ENCODE measurements around the gene BPHL. TPM values are rescaled to one million over a fixed set of nuclear protein-coding genes. Genes with fewer than 3 reads are reported as not detected.
"Not testable (repeated sequence)": the region's sequence is repeated elsewhere in the genome, so short reads cannot be mapped to it uniquely, and the experiment has no call there.

Gene BPHL
- 10 to 100 TPM; 11.4 to 45.8 (median 19.6) TPM for total RNA-seq

GRCh38 chr6:3118353-3119039 lies at the start of gene BPHL:
Gene BPHL (plus strand): TSS chr6:3118711. CDS start chr6:3118741, 30 bp downstream.
- H3K4me1 ChIP-seq (replicated peaks in 1 of 2): peaks cover 7 to 14% of the 10 kb centered on the region in 2 donors
- 0 to 2% (median 0%) methylated on average over 1 to 14 of the region's 89 CpGs; no CpG with 5 or more reads in 5 of the 10 experiments for WGBS, 10 experiments
- peak within 1 kb of the TSS; percentile 60 to 94 (median 79) for H3K4me3 ChIP-seq
- in situ Hi-C loops (cut with MboI; ENCODE audit: low pct_unique_long_range_greater_than_20kb in 2 of 9, low sequenced_read_pairs in 9 of 9, unreplicated experiment in 9 of 9): no loop called here
- peak; percentile 86 to 96 (median 92) for ATAC-seq (replicated peaks in 6 of 8)
- H3K27ac ChIP-seq: peak within 1 kb of the TSS; percentile 90 to 93

GRCh38 chr6:3071568-3071967 lies 46.9 kb upstream of the BPHL start:
- ATAC-seq (replicated peaks in 6 of 8): no peak
- Histone ChIP-seq H3K4me3 (no peak overlapping the region), H3K27ac (no peak overlapping the region), H3K4me1 (replicated peaks in 1 of 2) (peaks cover 8 to 19% of the 10 kb centered on the region in 2 donors)
- 74 to 100% (median 100%) methylated on average over 1 to 2 of the region's 2 CpGs; no CpG with 5 or more reads in 5 of the 10 experiments for WGBS, 10 experiments
- in situ Hi-C loops (cut with MboI; ENCODE audit: low pct_unique_long_range_greater_than_20kb in 2 of 9, low sequenced_read_pairs in 9 of 9, unreplicated experiment in 9 of 9): no loop called here

- Histone ChIP-seq H3K27ac (no peak overlapping the region), H3K4me1 (replicated peaks in 1 of 2) (peaks cover 4 to 16% of the 10 kb centered on the region in 2 donors), H3K4me3 (no peak overlapping the region)
- 21 to 87% (median 76%) methylated on average over 1 to 7 of the region's 7 CpGs; no CpG with 5 or more reads in 1 of the 10 experiments for WGBS, 10 experiments
- peak in 2 of 8 experiments; percentile 2 to 10 for ATAC-seq (replicated peaks in 6 of 8)
- in situ Hi-C loops (cut with MboI; ENCODE audit: low pct_unique_long_range_greater_than_20kb in 2 of 9, low sequenced_read_pairs in 9 of 9, unreplicated experiment in 9 of 9): no loop called here
Measured at GRCh38 chr6:3072798-3073197, 45.7 kb upstream of the BPHL start.

- WGBS, 10 experiments: 71 to 100% (median 95%) methylated on average over 2 to 5 of the region's 11 CpGs; no CpG with 5 or more reads in 4 of the 10 experiments
- ATAC-seq (replicated peaks in 6 of 8): no peak
- no peak overlapping the region for H3K27ac ChIP-seq
- no peak overlapping the region for H3K4me3 ChIP-seq
- peaks cover 3 to 16% of the 10 kb centered on the region in 2 donors for H3K4me1 ChIP-seq (replicated peaks in 1 of 2)
- in situ Hi-C loops (cut with MboI; ENCODE audit: low pct_unique_long_range_greater_than_20kb in 2 of 9, low sequenced_read_pairs in 9 of 9, unreplicated experiment in 9 of 9): no loop called here
Measured at GRCh38 chr6:3073382-3073781, 45.1 kb upstream of the BPHL start.

GRCh38 chr6:3075772-3076113 lies 42.8 kb upstream of the BPHL start:
- in situ Hi-C loops (cut with MboI; ENCODE audit: low pct_unique_long_range_greater_than_20kb in 2 of 9, low sequenced_read_pairs in 9 of 9, unreplicated experiment in 9 of 9): no loop called here
- H3K4me1 ChIP-seq (replicated peaks in 1 of 2): peaks cover 0 to 11% of the 10 kb centered on the region in 2 donors
- WGBS, 10 experiments: 34 to 88% (median 58%) methylated on average over 1 to 4 of the region's 4 CpGs
- H3K27ac ChIP-seq: no peak overlapping the region
- H3K4me3 ChIP-seq: no peak overlapping the region
- no peak for ATAC-seq (replicated peaks in 6 of 8)

GRCh38 chr6:3076320-3076719 lies 42.2 kb upstream of the BPHL start:
- in situ Hi-C loops (cut with MboI; ENCODE audit: low pct_unique_long_range_greater_than_20kb in 2 of 9, low sequenced_read_pairs in 9 of 9, unreplicated experiment in 9 of 9): no loop called here
- Histone ChIP-seq H3K4me3 (no peak overlapping the region), H3K4me1 (replicated peaks in 1 of 2) (peaks cover 0 to 11% of the 10 kb centered on the region in 2 donors), H3K27ac (no peak overlapping the region)
- ATAC-seq (replicated peaks in 6 of 8): no peak
- 87 to 100% (median 90%) methylated on average over 2 to 3 of the region's 3 CpGs; no CpG with 5 or more reads in 7 of the 10 experiments for WGBS, 10 experiments

GRCh38 chr6:3077430-3077829 lies 41.1 kb upstream of the BPHL start:
- Histone ChIP-seq H3K4me3 (no peak overlapping the region), H3K27ac (no peak overlapping the region), H3K4me1 (replicated peaks in 1 of 2) (peaks cover 7 to 11% of the 10 kb centered on the region in 2 donors)
- 80 to 100% (median 91%) methylated on average over 2 to 7 of the region's 9 CpGs for WGBS, 10 experiments
- no peak for ATAC-seq (replicated peaks in 6 of 8)
- in situ Hi-C loops (cut with MboI; ENCODE audit: low pct_unique_long_range_greater_than_20kb in 2 of 9, low sequenced_read_pairs in 9 of 9, unreplicated experiment in 9 of 9): no loop called here

- ATAC-seq (replicated peaks in 6 of 8); in situ Hi-C loops (cut with MboI; ENCODE audit: low pct_unique_long_range_greater_than_20kb in 2 of 9, low sequenced_read_pairs in 9 of 9, unreplicated experiment in 9 of 9); H3K27ac ChIP-seq; H3K4me3 ChIP-seq: not testable (repeated sequence)
- peaks cover 7 to 11% of the 10 kb centered on the region in 2 donors for H3K4me1 ChIP-seq (replicated peaks in 1 of 2)
- WGBS, 10 experiments: 92 to 100% (median 100%) methylated on average over 1 to 7 of the region's 8 CpGs; no CpG with 5 or more reads in 4 of the 10 experiments
Measured at GRCh38 chr6:3078952-3079351, 39.6 kb upstream of the BPHL start.

GRCh38 chr6:3079682-3080081 lies 38.8 kb upstream of the BPHL start:
- H3K4me1 ChIP-seq (replicated peaks in 1 of 2): peaks cover 7 to 11% of the 10 kb centered on the region in 2 donors
- H3K27ac ChIP-seq: no peak overlapping the region
- in situ Hi-C loops (cut with MboI; ENCODE audit: low pct_unique_long_range_greater_than_20kb in 2 of 9, low sequenced_read_pairs in 9 of 9, unreplicated experiment in 9 of 9): no loop called here
- no peak overlapping the region for H3K4me3 ChIP-seq
- WGBS, 10 experiments: 100% methylated on average over 1 of the region's 1 CpG; no CpG with 5 or more reads in 7 of the 10 experiments
- no peak for ATAC-seq (replicated peaks in 6 of 8)

- 68 to 100% (median 89%) methylated on average over 3 to 5 of the region's 5 CpGs; no CpG with 5 or more reads in 2 of the 10 experiments for WGBS, 10 experiments
- ATAC-seq (replicated peaks in 6 of 8): peak in 2 of 8 experiments; percentile 53 to 58
- H3K4me1 ChIP-seq (replicated peaks in 1 of 2): peaks cover 0 to 9% of the 10 kb centered on the region in 2 donors
- in situ Hi-C loops (cut with MboI; ENCODE audit: low pct_unique_long_range_greater_than_20kb in 2 of 9, low sequenced_read_pairs in 9 of 9, unreplicated experiment in 9 of 9): no loop called here
- no peak overlapping the region for H3K4me3 ChIP-seq
- H3K27ac ChIP-seq: no peak overlapping the region
Measured at GRCh38 chr6:3081960-3082359, 36.6 kb upstream of the BPHL start.

- ATAC-seq (replicated peaks in 6 of 8): peak in 4 of 8 experiments; percentile 36 to 58 (median 46)
- Histone ChIP-seq H3K4me1 (replicated peaks in 1 of 2) (peaks cover 0 to 9% of the 10 kb centered on the region in 2 donors), H3K4me3 (no peak overlapping the region), H3K27ac (no peak overlapping the region)
- 80 to 100% (median 96%) methylated on average over 1 to 4 of the region's 4 CpGs; no CpG with 5 or more reads in 2 of the 10 experiments for WGBS, 10 experiments
- in situ Hi-C loops (cut with MboI; ENCODE audit: low pct_unique_long_range_greater_than_20kb in 2 of 9, low sequenced_read_pairs in 9 of 9, unreplicated experiment in 9 of 9): no loop called here
Measured at GRCh38 chr6:3085074-3085473, 33.4 kb upstream of the BPHL start.

- WGBS, 10 experiments: 44 to 100% (median 91%) methylated on average over 1 to 5 of the region's 7 CpGs; no CpG with 5 or more reads in 2 of the 10 experiments
- ATAC-seq (replicated peaks in 6 of 8): peak in 1 of 8 experiments; percentile 44
- Histone ChIP-seq H3K27ac (no peak overlapping the region), H3K4me3 (no peak overlapping the region), H3K4me1 (replicated peaks in 1 of 2) (peaks cover 0 to 9% of the 10 kb centered on the region in 2 donors)
- in situ Hi-C loops (cut with MboI; ENCODE audit: low pct_unique_long_range_greater_than_20kb in 2 of 9, low sequenced_read_pairs in 9 of 9, unreplicated experiment in 9 of 9): no loop called here
Measured at GRCh38 chr6:3086282-3086946, 32.1 kb upstream of the BPHL start.

GRCh38 chr6:3088446-3088845 lies 30.1 kb upstream of the BPHL start:
- H3K4me1 ChIP-seq (replicated peaks in 1 of 2): peaks cover 0 to 2% of the 10 kb centered on the region in 2 donors
- no peak overlapping the region for H3K4me3 ChIP-seq
- 83 to 92% methylated on average over 1 to 4 of the region's 4 CpGs; no CpG with 5 or more reads in 8 of the 10 experiments for WGBS, 10 experiments
- ATAC-seq (replicated peaks in 6 of 8): peak in 2 of 8 experiments; percentile 71 to 81
- H3K27ac ChIP-seq: no peak overlapping the region
- in situ Hi-C loops (cut with MboI; ENCODE audit: low pct_unique_long_range_greater_than_20kb in 2 of 9, low sequenced_read_pairs in 9 of 9, unreplicated experiment in 9 of 9): no loop called here
